Rectal smooth muscle tissue (tissue), 1 donor: ENCODE data around the gene NCCRP1.

Experiments
- H3K27ac ChIP-seq: one replicate; pipeline ENCODE4 v1.7.0; 2013; ENCODE audit warnings: low read depth, low read length, inconsistent platforms
- H3K27me3 ChIP-seq: one replicate; pipeline ENCODE4 v1.7.0; 2013; ENCODE audit warnings: low read length; ENCODE audit not compliant: control insufficient read depth, insufficient read depth
- H3K36me3 ChIP-seq: one replicate; pipeline ENCODE4 v1.7.0; 2013; ENCODE audit warnings: low read length; ENCODE audit not compliant: control insufficient read depth, insufficient read depth
- H3K4me1 ChIP-seq: one replicate; pipeline ENCODE4 v1.7.0; 2013; ENCODE audit warnings: low read length; ENCODE audit not compliant: control insufficient read depth, insufficient read depth
- H3K4me3 ChIP-seq: one replicate; pipeline ENCODE4 v1.7.0; 2013; ENCODE audit warnings: low read length
- H3K9ac ChIP-seq: one replicate; pipeline ENCODE4 v1.7.0; 2013; ENCODE audit warnings: low read length

NCCRP1 gene

GRCh38 chr19:39157275-39157996 is 39.3 kb upstream of the NCCRP1 start:
- H3K36me3 ChIP-seq, result no peaks in the 10 kb centered on the region
- peaks cover 19% of the 10 kb centered on the region for H3K4me1 ChIP-seq
- no peak overlapping the region for H3K4me3 ChIP-seq
- H3K27me3 ChIP-seq, result no peaks in the 10 kb centered on the region
- no peak overlapping the region for H3K27ac ChIP-seq
- H3K9ac ChIP-seq, result no peak overlapping the region

- Histone ChIP-seq H3K27me3 (no peaks in the 10 kb centered on the region), H3K4me1 (peaks cover 19% of the 10 kb centered on the region), H3K27ac (no peak overlapping the region), H3K9ac (no peak overlapping the region), H3K4me3 (no peak overlapping the region), H3K36me3 (no peaks in the 10 kb centered on the region)
Measured at GRCh38 chr19:39157997-39158389, 38.8 kb upstream of the NCCRP1 start.

GRCh38 chr19:39158646-39159260 is 38.0 kb upstream of the NCCRP1 start:
- H3K27me3 ChIP-seq, result no peaks in the 10 kb centered on the region
- H3K4me1 ChIP-seq, result peaks cover 19% of the 10 kb centered on the region
- H3K27ac ChIP-seq, result no peak overlapping the region
- H3K9ac ChIP-seq, result no peak overlapping the region
- H3K36me3 ChIP-seq, result no peaks in the 10 kb centered on the region
- no peak overlapping the region for H3K4me3 ChIP-seq

DNA sequence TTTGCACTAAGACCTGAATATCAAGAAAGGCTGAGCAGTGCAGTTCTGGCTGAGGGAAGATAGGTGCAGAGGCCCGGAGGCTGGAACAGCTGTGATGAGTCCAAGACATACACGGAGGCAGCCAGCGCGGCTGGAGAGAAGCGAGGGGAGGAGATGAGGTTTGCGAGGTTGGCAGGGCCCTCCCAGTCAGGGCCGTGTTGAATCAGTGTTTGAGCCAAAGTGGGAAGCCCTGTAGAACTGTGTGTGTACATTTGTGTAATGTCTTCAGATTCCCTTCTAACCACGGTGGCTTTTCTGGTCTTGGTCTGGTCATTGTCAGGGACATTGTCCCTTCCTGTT is 36.3 kb upstream of the NCCRP1 start:
- Histone ChIP-seq H3K27ac (peak overlapping the region; percentile 73), H3K36me3 (no peaks in the 10 kb centered on the region), H3K4me3 (no peak overlapping the region), H3K27me3 (no peaks in the 10 kb centered on the region), H3K4me1 (peaks cover 19% of the 10 kb centered on the region), H3K9ac (no peak overlapping the region)

GRCh38 chr19:39160889-39161672 is 35.7 kb upstream of the NCCRP1 start:
- no peaks in the 10 kb centered on the region for H3K27me3 ChIP-seq
- peak overlapping the region; percentile 73 for H3K27ac ChIP-seq
- H3K4me3 ChIP-seq, result no peak overlapping the region
- peaks cover 19% of the 10 kb centered on the region for H3K4me1 ChIP-seq
- H3K9ac ChIP-seq, result no peak overlapping the region
- H3K36me3 ChIP-seq, result no peaks in the 10 kb centered on the region

GRCh38 chr19:39162441-39163043 is 34.2 kb upstream of the NCCRP1 start:
- Histone ChIP-seq H3K4me3 (no peak overlapping the region), H3K27ac (no peak overlapping the region), H3K27me3 (no peaks in the 10 kb centered on the region), H3K36me3 (no peaks in the 10 kb centered on the region), H3K9ac (no peak overlapping the region), H3K4me1 (peaks cover 13% of the 10 kb centered on the region)

- Histone ChIP-seq H3K27me3 (no peaks in the 10 kb centered on the region), H3K9ac (no peak overlapping the region), H3K27ac (no peak overlapping the region), H3K4me1 (peaks cover 13% of the 10 kb centered on the region), H3K36me3 (no peaks in the 10 kb centered on the region), H3K4me3 (no peak overlapping the region)
Measured at GRCh38 chr19:39163621-39164020, 33.1 kb upstream of the NCCRP1 start.

DNA sequence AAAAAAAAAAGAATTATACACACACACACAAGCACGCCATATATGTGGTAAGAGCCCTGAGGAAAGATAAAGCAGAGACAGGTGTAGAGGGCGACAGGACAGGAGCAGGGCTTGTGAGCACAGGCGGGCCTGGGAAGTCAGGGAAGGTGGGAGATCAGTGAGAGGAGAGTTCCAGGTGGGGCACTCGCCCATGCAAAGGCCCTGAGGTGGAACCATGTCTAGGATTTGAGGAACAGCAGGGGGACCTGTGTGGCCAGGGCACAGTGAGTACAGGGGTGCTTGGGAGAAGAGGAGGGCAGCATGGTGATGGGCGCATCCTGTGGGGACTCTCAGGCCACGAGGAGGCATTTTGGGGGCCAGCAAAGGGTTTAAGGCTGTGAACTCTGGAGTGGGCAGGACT is 32.5 kb upstream of the NCCRP1 start:
- Histone ChIP-seq H3K9ac (no peak overlapping the region), H3K4me1 (peaks cover 13% of the 10 kb centered on the region), H3K27ac (no peak overlapping the region), H3K27me3 (no peaks in the 10 kb centered on the region), H3K36me3 (no peaks in the 10 kb centered on the region), H3K4me3 (no peak overlapping the region)

DNA sequence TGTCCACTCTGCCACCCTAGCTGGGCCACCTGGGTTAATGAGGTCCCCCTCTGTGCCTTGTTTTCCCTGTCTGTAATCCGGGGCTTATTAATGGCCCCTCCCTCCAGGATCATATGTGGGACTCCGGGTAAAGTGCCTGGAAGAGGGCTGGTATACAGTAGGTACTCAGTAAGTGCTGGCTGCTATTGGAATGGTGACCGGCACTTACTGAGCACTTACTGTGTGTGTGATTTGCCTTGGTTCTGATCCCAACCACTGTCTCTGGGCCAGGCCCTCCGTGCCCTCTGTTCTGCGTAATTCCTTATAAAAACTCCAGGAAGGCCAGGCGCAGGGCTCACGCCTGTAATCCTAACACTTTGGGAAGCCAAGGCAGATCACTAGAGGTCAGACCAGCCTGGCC is 30.9 kb upstream of the NCCRP1 start:
- Histone ChIP-seq H3K27me3 (no peaks in the 10 kb centered on the region), H3K4me1 (peaks cover 4% of the 10 kb centered on the region), H3K27ac (no peak overlapping the region), H3K36me3 (peaks cover 3% of the 10 kb centered on the region), H3K9ac (no peak overlapping the region), H3K4me3 (no peak overlapping the region)

GRCh38 chr19:39166571-39167391 is 30.0 kb upstream of the NCCRP1 start:
- Histone ChIP-seq H3K27me3 (no peaks in the 10 kb centered on the region), H3K27ac (no peak overlapping the region), H3K9ac (no peak overlapping the region), H3K36me3 (peaks cover 3% of the 10 kb centered on the region), H3K4me3 (no peak overlapping the region), H3K4me1 (no peaks in the 10 kb centered on the region)

- Histone ChIP-seq H3K27ac (no peak overlapping the region), H3K4me3 (no peak overlapping the region), H3K4me1 (no peaks in the 10 kb centered on the region), H3K27me3 (no peaks in the 10 kb centered on the region), H3K36me3 (peaks cover 5% of the 10 kb centered on the region), H3K9ac (no peak overlapping the region)
Measured at GRCh38 chr19:39167461-39168257, 29.1 kb upstream of the NCCRP1 start.
